Neural progenitor cell (in vitro differentiated cells): ENCODE measurements around the gene FOXL3.

Source experiments
- CTCF ChIP-seq: fragments of 200-600 bp; sonication (generic); IDR thresholded peaks from 2 replicates; pipeline ENCODE4 v1.5.1; 2017; ENCODE audit warnings: antibody characterized with exemption, mild to moderate bottlenecking
- EZH2phosphoT487 ChIP-seq: fragments of 200-600 bp; sonication (generic); IDR thresholded peaks from 2 replicates; pipeline ENCODE4 v1.6.1; 2017; ENCODE audit warnings: antibody characterized with exemption

DNA sequence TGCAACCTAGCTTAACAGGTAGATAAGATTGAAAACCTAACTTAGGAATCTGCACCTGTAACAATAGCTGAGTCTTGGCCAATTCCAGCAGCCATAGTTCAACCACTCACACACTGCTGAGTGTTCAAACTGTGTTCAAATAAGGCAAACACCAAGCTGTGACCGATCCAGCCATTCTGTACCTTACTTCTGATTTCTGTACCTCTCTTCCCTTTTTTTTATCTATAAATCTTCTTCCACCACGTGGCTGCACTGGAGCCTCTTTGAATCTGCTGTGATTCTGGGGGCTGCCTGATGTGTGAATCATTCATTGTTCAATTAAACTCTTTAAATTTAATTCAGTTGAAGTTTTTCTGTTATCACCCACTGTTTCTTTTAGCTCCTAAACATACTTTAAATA, 15.7 kb upstream of the FOXL3 start:
- TF ChIP-seq CTCF (no peak), EZH2phosphoT487 (no peak)
